ENCODE data around the gene PRMT1. TPM values are rescaled to one million over a fixed set of nuclear protein-coding genes. Genes with fewer than 3 reads are reported as not detected.

The PRMT1 gene
- total and polyA plus RNA-seq, 9 of the 15 experiments (the other 6 are each of a cell fraction or from before 2014, with no cell fraction given), result 13.3 to 464 (median 326) TPM

DNA sequence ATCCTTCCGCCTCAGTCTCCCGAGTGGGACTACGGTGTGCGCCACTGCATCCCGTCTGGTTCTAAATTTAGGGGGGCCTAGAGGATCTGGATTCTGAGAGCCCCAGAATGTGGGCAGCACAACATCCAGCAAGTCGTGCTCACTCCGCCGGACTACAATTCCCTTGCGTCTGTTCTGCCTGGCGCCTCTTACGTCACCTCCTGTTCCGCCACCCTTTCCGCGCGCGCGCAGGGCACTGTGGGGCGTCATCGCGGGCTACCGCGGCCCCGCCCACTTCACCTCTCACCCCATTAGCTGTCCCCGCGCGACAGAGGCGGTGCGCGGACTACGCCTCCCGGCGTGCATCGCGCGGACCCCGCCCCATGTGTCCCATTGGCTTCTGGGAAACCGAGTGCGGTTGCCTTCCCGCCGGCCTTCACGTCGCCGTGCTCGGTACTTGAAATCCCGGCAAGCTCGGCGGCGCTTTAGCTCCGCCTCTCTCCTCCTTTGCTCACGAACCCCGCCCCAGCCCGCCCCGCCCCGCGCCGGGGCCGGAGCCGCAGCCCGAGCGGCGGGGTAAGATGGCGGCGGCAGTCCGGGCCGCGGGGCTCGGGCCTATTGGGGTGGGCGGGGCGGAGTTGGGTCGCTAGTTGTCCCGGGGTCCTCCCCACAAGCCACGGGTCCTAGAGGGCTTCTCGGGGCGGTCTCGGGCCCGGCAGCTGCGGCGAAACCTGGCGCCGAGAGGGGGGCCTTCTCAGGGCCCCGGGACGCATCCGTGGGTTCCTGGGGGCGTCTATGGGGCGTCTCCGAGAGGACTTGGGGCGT, 35.2 kb upstream of the PRMT1 start, which contains the start of gene SCAF1 (continued):
- TF ChIP-seq, protein P1, sequence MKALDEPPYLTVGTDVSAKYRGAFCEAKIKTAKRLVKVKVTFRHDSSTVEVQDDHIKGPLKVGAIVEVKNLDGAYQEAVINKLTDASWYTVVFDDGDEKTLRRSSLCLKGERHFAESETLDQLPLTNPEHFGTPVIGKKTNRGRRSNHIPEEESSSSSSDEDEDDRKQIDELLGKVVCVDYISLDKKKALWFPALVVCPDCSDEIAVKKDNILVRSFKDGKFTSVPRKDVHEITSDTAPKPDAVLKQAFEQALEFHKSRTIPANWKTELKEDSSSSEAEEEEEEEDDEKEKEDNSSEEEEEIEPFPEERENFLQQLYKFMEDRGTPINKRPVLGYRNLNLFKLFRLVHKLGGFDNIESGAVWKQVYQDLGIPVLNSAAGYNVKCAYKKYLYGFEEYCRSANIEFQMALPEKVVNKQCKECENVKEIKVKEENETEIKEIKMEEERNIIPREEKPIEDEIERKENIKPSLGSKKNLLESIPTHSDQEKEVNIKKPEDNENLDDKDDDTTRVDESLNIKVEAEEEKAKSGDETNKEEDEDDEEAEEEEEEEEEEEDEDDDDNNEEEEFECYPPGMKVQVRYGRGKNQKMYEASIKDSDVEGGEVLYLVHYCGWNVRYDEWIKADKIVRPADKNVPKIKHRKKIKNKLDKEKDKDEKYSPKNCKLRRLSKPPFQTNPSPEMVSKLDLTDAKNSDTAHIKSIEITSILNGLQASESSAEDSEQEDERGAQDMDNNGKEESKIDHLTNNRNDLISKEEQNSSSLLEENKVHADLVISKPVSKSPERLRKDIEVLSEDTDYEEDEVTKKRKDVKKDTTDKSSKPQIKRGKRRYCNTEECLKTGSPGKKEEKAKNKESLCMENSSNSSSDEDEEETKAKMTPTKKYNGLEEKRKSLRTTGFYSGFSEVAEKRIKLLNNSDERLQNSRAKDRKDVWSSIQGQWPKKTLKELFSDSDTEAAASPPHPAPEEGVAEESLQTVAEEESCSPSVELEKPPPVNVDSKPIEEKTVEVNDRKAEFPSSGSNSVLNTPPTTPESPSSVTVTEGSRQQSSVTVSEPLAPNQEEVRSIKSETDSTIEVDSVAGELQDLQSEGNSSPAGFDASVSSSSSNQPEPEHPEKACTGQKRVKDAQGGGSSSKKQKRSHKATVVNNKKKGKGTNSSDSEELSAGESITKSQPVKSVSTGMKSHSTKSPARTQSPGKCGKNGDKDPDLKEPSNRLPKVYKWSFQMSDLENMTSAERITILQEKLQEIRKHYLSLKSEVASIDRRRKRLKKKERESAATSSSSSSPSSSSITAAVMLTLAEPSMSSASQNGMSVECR (CRISPR knock-in tag; IDR thresholded peaks at IDR 0.05), result no peak; the same call in 1 of the 2 replicates
- TF ChIP-seq PCBP2 (IDR thresholded peaks at IDR 0.05; ENCODE audit: low read depth, low read length, poor library complexity, severe bottlenecking) (no peak), TAF1 (IDR thresholded peaks at IDR 0.05; ENCODE audit: control insufficient read depth, extremely low read depth, insufficient read depth, low read length, severe bottlenecking) (peak; percentile 77), PHF20 (IDR thresholded peaks at IDR 0.05; ENCODE audit: partially characterized antibody) (peak; percentile 38), RBFOX2 (IDR thresholded peaks at IDR 0.05; ENCODE audit: low read depth, low read length) (peak; percentile 92), BRD9 (IDR thresholded peaks at IDR 0.05; ENCODE audit: low read depth, partially characterized antibody) (no peak), ZNF224 (CRISPR knock-in tag; IDR thresholded peaks at IDR 0.05) (no peak), E2F3 (CRISPR knock-in tag; IDR thresholded peaks at IDR 0.05) (peak; percentile 79; the same call in 1 of the 2 replicates), SMARCB1 (IDR thresholded peaks at IDR 0.05; ENCODE audit: insufficient read length, low read depth) (no peak), CCNT2 (IDR thresholded peaks at IDR 0.05; ENCODE audit: borderline replicate concordance, extremely low read depth, insufficient read length, low read depth, low read length) (peak; percentile 90), U2AF2 (optimal IDR thresholded peaks at IDR 0.05; ENCODE audit: low read depth, low read length) (no peak), ZNF785 (CRISPR knock-in tag; IDR thresholded peaks at IDR 0.05) (no peak), ZNF146 (CRISPR knock-in tag; IDR thresholded peaks at IDR 0.05; ENCODE audit: unreplicated experiment) (no peak), NFIC (IDR thresholded peaks at IDR 0.05) (no peak; the same call in 1 of the 2 replicates)
- TF ChIP-seq, protein P2, sequence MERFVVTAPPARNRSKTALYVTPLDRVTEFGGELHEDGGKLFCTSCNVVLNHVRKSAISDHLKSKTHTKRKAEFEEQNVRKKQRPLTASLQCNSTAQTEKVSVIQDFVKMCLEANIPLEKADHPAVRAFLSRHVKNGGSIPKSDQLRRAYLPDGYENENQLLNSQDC (CRISPR knock-in tag; IDR thresholded peaks at IDR 0.05), result no peak
- TF ChIP-seq, protein P3, sequence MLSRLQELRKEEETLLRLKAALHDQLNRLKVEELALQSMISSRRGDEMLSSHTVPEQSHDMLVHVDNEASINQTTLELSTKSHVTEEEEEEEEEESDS (CRISPR knock-in tag; IDR thresholded peaks at IDR 0.05), result no peak
- TF ChIP-seq, protein P4, sequence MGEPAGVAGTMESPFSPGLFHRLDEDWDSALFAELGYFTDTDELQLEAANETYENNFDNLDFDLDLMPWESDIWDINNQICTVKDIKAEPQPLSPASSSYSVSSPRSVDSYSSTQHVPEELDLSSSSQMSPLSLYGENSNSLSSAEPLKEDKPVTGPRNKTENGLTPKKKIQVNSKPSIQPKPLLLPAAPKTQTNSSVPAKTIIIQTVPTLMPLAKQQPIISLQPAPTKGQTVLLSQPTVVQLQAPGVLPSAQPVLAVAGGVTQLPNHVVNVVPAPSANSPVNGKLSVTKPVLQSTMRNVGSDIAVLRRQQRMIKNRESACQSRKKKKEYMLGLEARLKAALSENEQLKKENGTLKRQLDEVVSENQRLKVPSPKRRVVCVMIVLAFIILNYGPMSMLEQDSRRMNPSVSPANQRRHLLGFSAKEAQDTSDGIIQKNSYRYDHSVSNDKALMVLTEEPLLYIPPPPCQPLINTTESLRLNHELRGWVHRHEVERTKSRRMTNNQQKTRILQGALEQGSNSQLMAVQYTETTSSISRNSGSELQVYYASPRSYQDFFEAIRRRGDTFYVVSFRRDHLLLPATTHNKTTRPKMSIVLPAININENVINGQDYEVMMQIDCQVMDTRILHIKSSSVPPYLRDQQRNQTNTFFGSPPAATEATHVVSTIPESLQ (CRISPR knock-in tag; IDR thresholded peaks at IDR 0.05), result 0 out of 2 replicates have a peak, but pooled peaks have one; percentile 49
- TF ChIP-seq, protein P5, sequence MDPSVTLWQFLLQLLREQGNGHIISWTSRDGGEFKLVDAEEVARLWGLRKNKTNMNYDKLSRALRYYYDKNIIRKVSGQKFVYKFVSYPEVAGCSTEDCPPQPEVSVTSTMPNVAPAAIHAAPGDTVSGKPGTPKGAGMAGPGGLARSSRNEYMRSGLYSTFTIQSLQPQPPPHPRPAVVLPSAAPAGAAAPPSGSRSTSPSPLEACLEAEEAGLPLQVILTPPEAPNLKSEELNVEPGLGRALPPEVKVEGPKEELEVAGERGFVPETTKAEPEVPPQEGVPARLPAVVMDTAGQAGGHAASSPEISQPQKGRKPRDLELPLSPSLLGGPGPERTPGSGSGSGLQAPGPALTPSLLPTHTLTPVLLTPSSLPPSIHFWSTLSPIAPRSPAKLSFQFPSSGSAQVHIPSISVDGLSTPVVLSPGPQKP (CRISPR knock-in tag; IDR thresholded peaks at IDR 0.05), result no peak
